WTC11 (cell line): Measurements from ENCODE around the gene FHL1. TPM values are rescaled to one million over a fixed set of nuclear protein-coding genes. Genes with fewer than 3 reads are reported as not detected.

Experiments used
- ATAC-seq: fragments of 200-7000 bp; cut with Tn5 transposase; 2 replicates; pipeline ENCODE4 v1.10.0; 2021; ENCODE audit warnings: mild to moderate bottlenecking, moderate library complexity
- CTCF ChIA-PET: fragments of 300-600 bp; sonication (Branson Sonifier 250); formaldehyde crosslinking; loops from one replicate; lab custom pipeline; 2021; ENCODE audit warnings: antibody characterized with exemption; lab: Charles Lee
- POLR2A ChIA-PET: fragments of 350-600 bp; sonication (Branson Sonifier 250); formaldehyde crosslinking; loops from one replicate; lab custom pipeline; 2021; ENCODE audit warnings: antibody characterized with exemption; lab: Charles Lee
- DNase-seq: peaks from one replicate; pipeline ENCODE4 v3.0.0; 2021; ENCODE audit warnings: low spot score
- H3K27ac Mint-ChIP-seq: 2 replicates; pipeline ENCODE4 v1.8.0; 2021; ENCODE audit warnings: mixed read lengths
- H3K27me3 Mint-ChIP-seq: 2 replicates; pipeline ENCODE4 v1.8.0; 2021; ENCODE audit warnings: low read depth, mild to moderate bottlenecking, moderate library complexity, mixed read lengths
- H3K36me3 Mint-ChIP-seq: 2 replicates; pipeline ENCODE4 v1.8.0; 2021; ENCODE audit warnings: mixed read lengths
- H3K4me1 Mint-ChIP-seq: 2 replicates; pipeline ENCODE4 v1.8.0; 2022; ENCODE audit warnings: mixed read lengths
- H3K4me3 Mint-ChIP-seq: 2 replicates; pipeline ENCODE4 v1.8.0; 2021; ENCODE audit warnings: mild to moderate bottlenecking, moderate library complexity, mixed read lengths
- H3K9me3 Mint-ChIP-seq: 2 replicates; pipeline ENCODE4 v1.8.0; 2021; ENCODE audit warnings: mixed read lengths
- ATF1 ChIP-seq: sonication (generic); formaldehyde crosslinking; IDR thresholded peaks from 2 replicates; pipeline ENCODE4 v1.8.1; 2023; ENCODE audit warnings: mild to moderate bottlenecking, moderate library complexity, missing genetic modification reagents
- CREM ChIP-seq: sonication (generic); formaldehyde crosslinking; IDR thresholded peaks from 2 replicates; pipeline ENCODE4 v1.8.1; 2022; ENCODE audit warnings: mild to moderate bottlenecking, missing genetic modification reagents, moderate library complexity
- FOXK1 ChIP-seq: sonication (generic); formaldehyde crosslinking; IDR thresholded peaks from 2 replicates; pipeline ENCODE4 v1.8.0; 2022; ENCODE audit warnings: mild to moderate bottlenecking, moderate library complexity, missing genetic modification reagents
- GRHL2 ChIP-seq: fragments of 250-450 bp; sonication (Bioruptor Pico); IDR thresholded peaks from 2 replicates; pipeline ENCODE4 v1.8.0; 2022; ENCODE audit warnings: mild to moderate bottlenecking, moderate library complexity; ENCODE audit not compliant: insufficient replicate concordance, severe bottlenecking
- HMGA2 ChIP-seq: fragments of 250-450 bp; sonication (Bioruptor Pico); IDR thresholded peaks from 2 replicates; pipeline ENCODE4 v1.4.0; 2021; ENCODE audit warnings: mild to moderate bottlenecking, moderate library complexity
- IRF2 ChIP-seq: sonication (generic); formaldehyde crosslinking; IDR thresholded peaks from 2 replicates; pipeline ENCODE4 v1.8.0; 2022; ENCODE audit warnings: low read depth, missing genetic modification reagents, borderline replicate concordance
- JUN ChIP-seq: sonication (generic); formaldehyde crosslinking; IDR thresholded peaks from 2 replicates; pipeline ENCODE4 v1.8.0; 2023; ENCODE audit warnings: mild to moderate bottlenecking, missing genetic modification reagents
- MXD4 ChIP-seq: fragments of 250-450 bp; sonication (Bioruptor Pico); IDR thresholded peaks from 2 replicates; pipeline ENCODE4 v1.8.0; 2021; ENCODE audit warnings: mild to moderate bottlenecking, moderate library complexity, borderline replicate concordance
- NFYB ChIP-seq: sonication (generic); formaldehyde crosslinking; conservative IDR thresholded peaks from 2 replicates; pipeline ENCODE4 v1.8.0; 2022; ENCODE audit warnings: low read depth, missing genetic modification reagents
- OVOL2 ChIP-seq: fragments of 250-450 bp; sonication (Bioruptor Pico); IDR thresholded peaks from 2 replicates; pipeline ENCODE4 v1.9.0; 2021; ENCODE audit warnings: mild to moderate bottlenecking, borderline replicate concordance
- PRRX2 ChIP-seq: fragments of 250-450 bp; sonication (Bioruptor Pico); IDR thresholded peaks from 2 replicates; pipeline ENCODE4 v1.8.0; 2021; ENCODE audit warnings: mild to moderate bottlenecking
- RORB ChIP-seq: fragments of 250-450 bp; sonication (Bioruptor Pico); IDR thresholded peaks from 2 replicates; pipeline ENCODE4 v1.9.0; 2021; ENCODE audit warnings: mild to moderate bottlenecking
- SMAD3 ChIP-seq: sonication (generic); formaldehyde crosslinking; IDR thresholded peaks from 2 replicates; pipeline ENCODE4 v1.8.0; 2022; ENCODE audit warnings: missing genetic modification reagents, mild to moderate bottlenecking, borderline replicate concordance
- SMAD4 ChIP-seq: sonication (generic); formaldehyde crosslinking; IDR thresholded peaks from 2 replicates; pipeline ENCODE4 v1.8.0; 2022; ENCODE audit warnings: mild to moderate bottlenecking, missing genetic modification reagents
- SOX15 ChIP-seq: fragments of 250-450 bp; sonication (Bioruptor Pico); IDR thresholded peaks from 2 replicates; pipeline ENCODE4 v1.9.0; 2021; ENCODE audit warnings: mild to moderate bottlenecking
- SP1 ChIP-seq: sonication (generic); formaldehyde crosslinking; conservative IDR thresholded peaks from 2 replicates; pipeline ENCODE4 v1.8.1; 2022; ENCODE audit warnings: missing genetic modification reagents
- TEAD1 ChIP-seq: sonication (generic); formaldehyde crosslinking; IDR thresholded peaks from 2 replicates; pipeline ENCODE4 v1.8.0; 2022; ENCODE audit warnings: mild to moderate bottlenecking, missing genetic modification reagents
- TP53 ChIP-seq: sonication (generic); formaldehyde crosslinking; IDR thresholded peaks from 2 replicates; pipeline ENCODE4 v1.8.1; 2023; ENCODE audit warnings: mild to moderate bottlenecking, missing genetic modification reagents
- ZBTB21 ChIP-seq: sonication (generic); formaldehyde crosslinking; IDR thresholded peaks from 2 replicates; pipeline ENCODE4 v1.8.1; 2023; ENCODE audit warnings: mild to moderate bottlenecking, missing genetic modification reagents, borderline replicate concordance
- ZNF121 ChIP-seq: sonication (generic); formaldehyde crosslinking; IDR thresholded peaks from 2 replicates; pipeline ENCODE4 v1.8.0; 2023; ENCODE audit warnings: missing genetic modification reagents
- ZNF219 ChIP-seq: sonication (generic); formaldehyde crosslinking; IDR thresholded peaks from 2 replicates; pipeline ENCODE4 v1.8.0; 2023; ENCODE audit warnings: missing genetic modification reagents, mild to moderate bottlenecking, borderline replicate concordance
- ZNF317 ChIP-seq: sonication (generic); formaldehyde crosslinking; IDR thresholded peaks from 2 replicates; pipeline ENCODE4 v1.8.1; 2023; ENCODE audit warnings: low read depth, mild to moderate bottlenecking, moderate library complexity, missing genetic modification reagents, borderline replicate concordance
- total RNA-seq: library from RNA; stranded (reverse); gene quantifications from 3 replicates; pipeline ENCODE4 v1.2.3, GENCODE V29; 2021
- TF ChIP-seq, protein P1 (sequence below): fragments of 250-450 bp; sonication (Bioruptor Pico); IDR thresholded peaks from 2 replicates; pipeline ENCODE4 v1.9.0; 2021; ENCODE audit warnings: moderate library complexity, mild to moderate bottlenecking, inconsistent platforms, borderline replicate concordance
- TF ChIP-seq, protein P2 (sequence below): sonication (generic); formaldehyde crosslinking; IDR thresholded peaks from 2 replicates; pipeline ENCODE4 v1.8.1; 2023; ENCODE audit warnings: mild to moderate bottlenecking, moderate library complexity, missing genetic modification reagents
- TF ChIP-seq, protein P3 (sequence below): sonication (generic); formaldehyde crosslinking; IDR thresholded peaks from 2 replicates; pipeline ENCODE4 v1.8.0; 2022; ENCODE audit warnings: mild to moderate bottlenecking, missing genetic modification reagents
- TF ChIP-seq, protein P4 (sequence below): fragments of 250-450 bp; sonication (Bioruptor Pico); IDR thresholded peaks from 2 replicates; pipeline ENCODE4 v2.1.2; 2022; ENCODE audit warnings: mild to moderate bottlenecking, moderate library complexity
- TF ChIP-seq, protein P5 (sequence below): sonication (generic); formaldehyde crosslinking; IDR thresholded peaks from 2 replicates; pipeline ENCODE4 v1.8.0; 2022; ENCODE audit warnings: mild to moderate bottlenecking, missing genetic modification reagents
- TF ChIP-seq, protein P6 (sequence below): sonication (generic); formaldehyde crosslinking; conservative IDR thresholded peaks from 2 replicates; pipeline ENCODE4 v1.8.1; 2022; ENCODE audit warnings: mild to moderate bottlenecking, missing genetic modification reagents

Gene FHL1
- total RNA-seq, 1 experiment from 2014 or later, result 43.5 TPM

DNA sequence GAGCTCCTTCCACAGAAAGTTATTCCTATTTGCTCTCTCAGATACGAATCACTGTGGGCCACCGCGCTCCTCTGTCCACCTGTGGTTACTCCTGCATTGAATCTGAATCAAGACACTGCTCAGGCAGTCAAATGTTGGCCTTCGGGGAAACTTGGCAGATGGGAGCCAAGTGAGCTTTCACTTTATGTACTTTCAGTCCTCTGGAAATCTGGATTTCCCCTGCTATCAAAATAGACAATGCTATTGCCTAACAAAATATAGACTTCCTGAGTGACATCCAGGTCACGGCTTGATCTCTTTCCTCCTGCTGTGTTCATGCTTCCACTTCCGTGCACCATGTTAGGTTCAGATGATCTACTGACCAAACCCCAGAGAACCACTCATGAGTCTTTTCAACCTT, 43.8 kb downstream of the FHL1 start (continued):
- TF ChIP-seq, protein P1, sequence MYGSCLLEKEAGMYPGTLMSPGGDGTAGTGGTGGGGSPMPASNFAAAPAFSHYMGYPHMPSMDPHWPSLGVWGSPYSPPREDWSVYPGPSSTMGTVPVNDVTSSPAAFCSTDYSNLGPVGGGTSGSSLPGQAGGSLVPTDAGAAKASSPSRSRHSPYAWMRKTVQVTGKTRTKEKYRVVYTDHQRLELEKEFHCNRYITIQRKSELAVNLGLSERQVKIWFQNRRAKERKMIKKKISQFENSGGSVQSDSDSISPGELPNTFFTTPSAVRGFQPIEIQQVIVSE, result no peak
- TF ChIP-seq SMAD4 (CRISPR knock-in tag), result no peak
- no peak for TF ChIP-seq MXD4
- TF ChIP-seq, protein P2, sequence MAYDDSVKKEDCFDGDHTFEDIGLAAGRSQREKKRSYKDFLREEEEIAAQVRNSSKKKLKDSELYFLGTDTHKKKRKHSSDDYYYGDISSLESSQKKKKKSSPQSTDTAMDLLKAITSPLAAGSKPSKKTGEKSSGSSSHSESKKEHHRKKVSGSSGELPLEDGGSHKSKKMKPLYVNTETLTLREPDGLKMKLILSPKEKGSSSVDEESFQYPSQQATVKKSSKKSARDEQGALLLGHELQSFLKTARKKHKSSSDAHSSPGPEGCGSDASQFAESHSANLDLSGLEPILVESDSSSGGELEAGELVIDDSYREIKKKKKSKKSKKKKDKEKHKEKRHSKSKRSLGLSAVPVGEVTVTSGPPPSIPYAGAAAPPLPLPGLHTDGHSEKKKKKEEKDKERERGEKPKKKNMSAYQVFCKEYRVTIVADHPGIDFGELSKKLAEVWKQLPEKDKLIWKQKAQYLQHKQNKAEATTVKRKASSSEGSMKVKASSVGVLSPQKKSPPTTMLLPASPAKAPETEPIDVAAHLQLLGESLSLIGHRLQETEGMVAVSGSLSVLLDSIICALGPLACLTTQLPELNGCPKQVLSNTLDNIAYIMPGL (CRISPR knock-in tag), result no peak
- no peak for TF ChIP-seq HMGA2 (CRISPR knock-in tag)
- no peak for TF ChIP-seq RORB (CRISPR knock-in tag)
- no peak for TF ChIP-seq ZBTB21
- TF ChIP-seq TEAD1 (CRISPR knock-in tag), result no peak
- TF ChIP-seq, protein P3, sequence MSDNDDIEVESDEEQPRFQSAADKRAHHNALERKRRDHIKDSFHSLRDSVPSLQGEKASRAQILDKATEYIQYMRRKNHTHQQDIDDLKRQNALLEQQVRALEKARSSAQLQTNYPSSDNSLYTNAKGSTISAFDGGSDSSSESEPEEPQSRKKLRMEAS, result no peak
- no peak for TF ChIP-seq SOX15 (CRISPR knock-in tag)
- TF ChIP-seq, protein P4, sequence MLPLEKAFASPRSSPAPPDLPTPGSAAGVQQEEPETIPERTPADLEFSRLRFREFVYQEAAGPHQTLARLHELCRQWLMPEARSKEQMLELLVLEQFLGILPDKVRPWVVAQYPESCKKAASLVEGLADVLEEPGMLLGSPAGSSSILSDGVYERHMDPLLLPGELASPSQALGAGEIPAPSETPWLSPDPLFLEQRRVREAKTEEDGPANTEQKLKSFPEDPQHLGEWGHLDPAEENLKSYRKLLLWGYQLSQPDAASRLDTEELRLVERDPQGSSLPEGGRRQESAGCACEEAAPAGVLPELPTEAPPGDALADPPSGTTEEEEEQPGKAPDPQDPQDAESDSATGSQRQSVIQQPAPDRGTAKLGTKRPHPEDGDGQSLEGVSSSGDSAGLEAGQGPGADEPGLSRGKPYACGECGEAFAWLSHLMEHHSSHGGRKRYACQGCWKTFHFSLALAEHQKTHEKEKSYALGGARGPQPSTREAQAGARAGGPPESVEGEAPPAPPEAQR (CRISPR knock-in tag), result no peak

DNA sequence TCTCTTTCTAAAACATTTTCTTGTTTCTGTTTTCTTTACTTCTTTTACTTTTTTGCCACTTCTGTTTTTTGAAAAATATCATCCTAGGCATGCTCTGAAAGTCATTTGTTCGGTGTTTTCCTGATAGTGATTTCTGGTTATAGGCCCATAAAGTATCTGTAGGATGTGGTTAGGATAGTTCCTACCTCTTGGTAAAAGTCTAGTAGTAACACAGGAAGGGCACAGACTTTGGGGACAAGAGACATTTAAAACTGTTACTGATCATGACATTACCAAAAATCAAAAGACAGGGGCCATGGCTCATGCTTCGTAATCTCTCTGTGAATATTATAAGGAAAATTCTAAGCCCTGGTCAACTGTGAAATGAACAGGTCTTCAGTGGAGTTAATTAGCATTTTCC, 44.8 kb downstream of the FHL1 start:
- CTCF ChIA-PET, result no interaction called here
- Mint-ChIP-seq H3K36me3 (no peaks in the 10 kb centered on the region), H3K27ac (no peak overlapping the region), H3K4me3 (no peak overlapping the region), H3K4me1 (no peaks in the 10 kb centered on the region), H3K27me3 (no peaks in the 10 kb centered on the region), H3K9me3 (no peaks in the 10 kb centered on the region)
- TF ChIP-seq, protein P5, sequence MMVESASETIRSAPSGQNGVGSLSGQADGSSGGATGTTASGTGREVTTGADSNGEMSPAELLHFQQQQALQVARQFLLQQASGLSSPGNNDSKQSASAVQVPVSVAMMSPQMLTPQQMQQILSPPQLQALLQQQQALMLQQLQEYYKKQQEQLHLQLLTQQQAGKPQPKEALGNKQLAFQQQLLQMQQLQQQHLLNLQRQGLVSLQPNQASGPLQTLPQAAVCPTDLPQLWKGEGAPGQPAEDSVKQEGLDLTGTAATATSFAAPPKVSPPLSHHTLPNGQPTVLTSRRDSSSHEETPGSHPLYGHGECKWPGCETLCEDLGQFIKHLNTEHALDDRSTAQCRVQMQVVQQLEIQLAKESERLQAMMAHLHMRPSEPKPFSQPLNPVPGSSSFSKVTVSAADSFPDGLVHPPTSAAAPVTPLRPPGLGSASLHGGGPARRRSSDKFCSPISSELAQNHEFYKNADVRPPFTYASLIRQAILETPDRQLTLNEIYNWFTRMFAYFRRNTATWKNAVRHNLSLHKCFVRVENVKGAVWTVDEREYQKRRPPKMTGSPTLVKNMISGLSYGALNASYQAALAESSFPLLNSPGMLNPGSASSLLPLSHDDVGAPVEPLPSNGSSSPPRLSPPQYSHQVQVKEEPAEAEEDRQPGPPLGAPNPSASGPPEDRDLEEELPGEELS (CRISPR knock-in tag), result no peak
- no peak for TF ChIP-seq ZNF121 (CRISPR knock-in tag)
- no peak for TF ChIP-seq ZNF317
- TF ChIP-seq NFYB (CRISPR knock-in tag), result no peak
- no peak for TF ChIP-seq ZNF219
- TF ChIP-seq ATF1, result no peak
- no peak for TF ChIP-seq TEAD1 (CRISPR knock-in tag)
- no peak for TF ChIP-seq SP1 (CRISPR knock-in tag)
- TF ChIP-seq IRF2, result no peak
- TF ChIP-seq CREM, result no peak
- TF ChIP-seq TP53, result no peak
- no peak for TF ChIP-seq ZBTB21
- no peak for TF ChIP-seq OVOL2 (CRISPR knock-in tag)
- no peak for TF ChIP-seq FOXK1 (CRISPR knock-in tag)
- TF ChIP-seq, protein P6, sequence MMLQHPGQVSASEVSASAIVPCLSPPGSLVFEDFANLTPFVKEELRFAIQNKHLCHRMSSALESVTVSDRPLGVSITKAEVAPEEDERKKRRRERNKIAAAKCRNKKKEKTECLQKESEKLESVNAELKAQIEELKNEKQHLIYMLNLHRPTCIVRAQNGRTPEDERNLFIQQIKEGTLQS (CRISPR knock-in tag), result no peak
- no peak for TF ChIP-seq GRHL2
- TF ChIP-seq, protein P4 (CRISPR knock-in tag), result no peak
- TF ChIP-seq PRRX2 (CRISPR knock-in tag), result no peak
- no peak for TF ChIP-seq JUN (CRISPR knock-in tag)
- TF ChIP-seq SMAD3 (CRISPR knock-in tag), result no peak
- POLR2A ChIA-PET, result no interaction called here
- ATAC-seq, result no peak
- no peak for DNase-seq
